GM12878 (cell line): ENCODE results near the gene N4BP2. TPM values are rescaled to one million over a fixed set of nuclear protein-coding genes. Genes with fewer than 3 reads are reported as not detected.

Source experiments
- ATF2 ChIP-seq: IDR thresholded peaks from 2 replicates; pipeline ENCODE4 v1.6.1; 2012; ENCODE audit warnings: low read length, inconsistent platforms
- CHD4 ChIP-seq: fragments of 200-600 bp; sonication (generic); IDR thresholded peaks from 2 replicates; pipeline ENCODE4 v1.6.1; 2016; ENCODE audit warnings: mild to moderate bottlenecking
- E4F1 ChIP-seq: fragments of 450-650 bp; IDR thresholded peaks from 2 replicates; pipeline ENCODE4 v1.6.1; 2018; ENCODE audit warnings: borderline replicate concordance, mild to moderate bottlenecking; ENCODE audit not compliant: partially characterized antibody
- EGR1 ChIP-seq, 2 experiments: IDR thresholded peaks; 1 replicate in 1 of 2; 2 replicates in 1 of 2; pipeline ENCODE4 v1.6.1; 2011 to 2012; ENCODE audit warnings: low read depth in 2 of 2, low read length in 2 of 2, borderline replicate concordance in 1 of 2, mild to moderate bottlenecking in 1 of 2, moderate library complexity in 1 of 2
- IRF3 ChIP-seq: fragments of 450-650 bp; IDR thresholded peaks from 2 replicates; pipeline ENCODE4 v1.6.1; 2014; ENCODE audit warnings: mild to moderate bottlenecking
- MXI1 ChIP-seq: fragments of 150-350 bp; IDR thresholded peaks from 2 replicates; pipeline ENCODE4 v1.6.1; 2011; ENCODE audit warnings: low read depth, mild to moderate bottlenecking, inconsistent platforms, low read length, improper control_type of control experiment
- POU2F2 ChIP-seq: IDR thresholded peaks from 3 replicates; pipeline ENCODE4 v1.6.1; 2011; ENCODE audit warnings: low read depth, mild to moderate bottlenecking, low read length, borderline replicate concordance
- RELA ChIP-seq: fragments of 450-650 bp; IDR thresholded peaks from 2 replicates; pipeline ENCODE4 v1.8.0; 2014; ENCODE audit warnings: borderline replicate concordance; ENCODE audit not compliant: partially characterized antibody
- SIX5 ChIP-seq: IDR thresholded peaks from 2 replicates; pipeline ENCODE4 v1.6.1; 2011; ENCODE audit warnings: mild to moderate bottlenecking, low read depth, low read length, moderate library complexity; ENCODE audit not compliant: severe bottlenecking
- SMC3 ChIP-seq: IDR thresholded peaks from 2 replicates; pipeline ENCODE4 v1.6.1; 2011; ENCODE audit warnings: low read length, improper control_type of control experiment, borderline replicate concordance
- SREBF2 ChIP-seq: IDR thresholded peaks from 2 replicates; pipeline ENCODE4 v1.6.1; 2012; ENCODE audit warnings: mild to moderate bottlenecking, low read length
- TARDBP ChIP-seq: IDR thresholded peaks from 2 replicates; pipeline ENCODE4 v1.6.1; 2016; ENCODE audit warnings: borderline replicate concordance
- TCF12 ChIP-seq: IDR thresholded peaks from 2 replicates; pipeline ENCODE4 v1.6.1; 2011; ENCODE audit warnings: low read depth, mild to moderate bottlenecking, low read length
- ZBTB4 ChIP-seq: fragments of 450-650 bp; formaldehyde crosslinking; IDR thresholded peaks from 2 replicates; pipeline ENCODE4 v1.4.0; 2022; ENCODE audit warnings: mild to moderate bottlenecking, moderate library complexity
- polyA plus RNA-seq, 11 experiments: library from polyadenylated mRNA; depleted of rRNA in 4 of 11; unstranded in 6 of 11; stranded (reverse) in 5 of 11; fragments of >200 nt; fragmentation: Nextera tagmentation in 4 of 11; fragmentation: Illumina TruSeq in 1 of 11; extraction: Ambion mirVana in 4 of 11; extraction: Trizol in 1 of 11; gene quantifications; 1 replicate in 1 of 11; 2 replicates in 10 of 11; pipeline versions ENCODE4 v1.2.1 to v1.2.3, GENCODE V29; 2011 to 2016; ENCODE audit warnings: inconsistent platforms in 2 of 11, missing spikeins in 2 of 11, low read depth in 1 of 11
- total RNA-seq, 4 experiments: library from RNA; depleted of rRNA in 3 of 4; stranded (reverse); fragments of >200 nt in 3 of 4; fragmentation: Illumina TruSeq in 1 of 4; extraction: Trizol in 1 of 4; gene quantifications; 2 replicates each; pipeline versions ENCODE4 v1.2.1 to v1.2.3, GENCODE V29; 2013 to 2021
- TF ChIP-seq, protein P1 (sequence below): fragments of 450-650 bp; IDR thresholded peaks from 2 replicates; pipeline ENCODE4 v1.6.1; 2017; ENCODE audit warnings: mild to moderate bottlenecking, moderate library complexity

Gene N4BP2
- total and polyA plus RNA-seq, 10 of the 15 experiments (the other 5 are each of a cell fraction or from before 2014, with no cell fraction given), result 2.3 to 18.7 (median 10.0) TPM

DNA sequence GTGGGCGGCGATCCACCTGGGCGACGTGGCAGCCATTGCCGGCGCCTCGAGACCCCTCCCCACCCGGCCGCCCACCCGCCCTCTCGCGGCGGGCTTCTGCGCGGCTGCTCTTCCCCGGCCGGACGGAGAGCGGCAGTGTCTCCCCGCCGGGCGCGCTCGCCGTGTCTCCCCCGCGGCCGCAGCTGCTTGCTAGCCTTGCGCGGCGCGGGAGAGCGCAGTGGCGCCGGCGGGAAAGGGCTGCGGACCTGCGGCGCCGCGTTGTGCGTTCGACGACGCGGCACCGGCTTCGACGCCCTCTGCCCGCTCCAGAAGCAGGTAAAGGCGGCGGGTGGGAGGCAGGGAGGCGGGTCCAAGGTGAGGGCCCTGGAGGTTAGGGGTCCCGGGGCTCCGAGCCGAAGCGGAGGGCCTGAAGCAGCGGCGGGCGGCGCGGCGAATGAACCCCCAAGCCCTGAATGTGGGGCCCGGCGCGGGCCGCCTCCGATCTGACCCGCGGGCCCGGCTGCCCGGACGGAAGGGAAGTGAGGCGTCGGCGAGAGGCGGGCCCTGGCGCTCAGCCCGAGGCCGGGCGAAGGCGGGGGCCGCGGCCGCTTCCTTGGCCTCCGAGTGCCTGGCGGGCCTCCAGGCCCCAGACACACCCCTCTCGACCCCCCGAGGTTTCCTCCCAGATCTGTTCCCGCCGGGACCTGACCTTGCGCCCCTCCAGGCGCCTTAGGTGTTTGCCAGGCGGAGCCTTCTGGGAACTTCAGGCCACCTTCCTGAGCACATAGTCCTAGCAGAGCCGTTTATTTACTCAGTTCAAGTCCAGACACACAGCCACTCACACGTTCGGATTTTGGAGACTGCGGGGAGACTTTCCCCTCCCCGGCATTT is at the start of gene N4BP2 (continued):
- TF ChIP-seq E4F1, result no peak
- TF ChIP-seq IRF3, result no peak
- no peak for TF ChIP-seq SIX5
- TF ChIP-seq POU2F2, result peak; percentile 51; the same call in 1 of the 3 replicates
- peak; percentile 51 for TF ChIP-seq MXI1
- no peak for TF ChIP-seq SREBF2
- TF ChIP-seq, protein P1, sequence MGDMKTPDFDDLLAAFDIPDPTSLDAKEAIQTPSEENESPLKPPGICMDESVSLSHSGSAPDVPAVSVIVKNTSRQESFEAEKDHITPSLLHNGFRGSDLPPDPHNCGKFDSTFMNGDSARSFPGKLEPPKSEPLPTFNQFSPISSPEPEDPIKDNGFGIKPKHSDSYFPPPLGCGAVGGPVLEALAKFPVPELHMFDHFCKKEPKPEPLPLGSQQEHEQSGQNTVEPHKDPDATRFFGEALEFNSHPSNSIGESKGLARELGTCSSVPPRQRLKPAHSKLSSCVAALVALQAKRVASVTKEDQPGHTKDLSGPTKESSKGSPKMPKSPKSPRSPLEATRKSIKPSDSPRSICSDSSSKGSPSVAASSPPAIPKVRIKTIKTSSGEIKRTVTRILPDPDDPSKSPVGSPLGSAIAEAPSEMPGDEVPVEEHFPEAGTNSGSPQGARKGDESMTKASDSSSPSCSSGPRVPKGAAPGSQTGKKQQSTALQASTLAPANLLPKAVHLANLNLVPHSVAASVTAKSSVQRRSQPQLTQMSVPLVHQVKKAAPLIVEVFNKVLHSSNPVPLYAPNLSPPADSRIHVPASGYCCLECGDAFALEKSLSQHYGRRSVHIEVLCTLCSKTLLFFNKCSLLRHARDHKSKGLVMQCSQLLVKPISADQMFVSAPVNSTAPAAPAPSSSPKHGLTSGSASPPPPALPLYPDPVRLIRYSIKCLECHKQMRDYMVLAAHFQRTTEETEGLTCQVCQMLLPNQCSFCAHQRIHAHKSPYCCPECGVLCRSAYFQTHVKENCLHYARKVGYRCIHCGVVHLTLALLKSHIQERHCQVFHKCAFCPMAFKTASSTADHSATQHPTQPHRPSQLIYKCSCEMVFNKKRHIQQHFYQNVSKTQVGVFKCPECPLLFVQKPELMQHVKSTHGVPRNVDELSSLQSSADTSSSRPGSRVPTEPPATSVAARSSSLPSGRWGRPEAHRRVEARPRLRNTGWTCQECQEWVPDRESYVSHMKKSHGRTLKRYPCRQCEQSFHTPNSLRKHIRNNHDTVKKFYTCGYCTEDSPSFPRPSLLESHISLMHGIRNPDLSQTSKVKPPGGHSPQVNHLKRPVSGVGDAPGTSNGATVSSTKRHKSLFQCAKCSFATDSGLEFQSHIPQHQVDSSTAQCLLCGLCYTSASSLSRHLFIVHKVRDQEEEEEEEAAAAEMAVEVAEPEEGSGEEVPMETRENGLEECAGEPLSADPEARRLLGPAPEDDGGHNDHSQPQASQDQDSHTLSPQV, result peak; percentile 82
- peak; percentile 83 for TF ChIP-seq TCF12
- TF ChIP-seq CHD4, result no peak
- TF ChIP-seq EGR1 (IDR thresholded peaks at IDR 0.05; ENCODE audit: borderline replicate concordance in 1 of 2, low read depth in 2 of 2, low read length in 2 of 2), result peak in 1 of 2 experiments; percentile 61; a peak in 1 of 3 replicates
- no peak for TF ChIP-seq RELA
- TF ChIP-seq SMC3, result peak; percentile 55
- TF ChIP-seq TARDBP, result no peak
- no peak for TF ChIP-seq ATF2
- TF ChIP-seq ZBTB4 (CRISPR knock-in tag), result no peak
